A549 treated with Hydrocortisone at 1 μM for 4 hours (cell line): ENCODE measurements around the gene MEOX1. TPM values are rescaled to one million over a fixed set of nuclear protein-coding genes. Genes with fewer than 3 reads are reported as not detected.

Experiments
- total RNA-seq: library from RNA; stranded (reverse); fragments of 200-300 nt; extraction: Qiagen RNA extraction; gene quantifications from 5 replicates; pipeline ENCODE4 v1.2.3, GENCODE V29; 2022

Gene MEOX1
- not detected in 5 replicates for total RNA-seq

GRCh38 chr17:43661699-43662412, at the start of gene MEOX1:
Gene MEOX1 (minus strand): TSS chr17:43661922. CDS start chr17:43661534, 388 bp downstream.

Other genes starting within 250 kb of the MEOX1 start
- gene DHX8, start 177.9 kb downstream of the MEOX1 start, total RNA-seq = 38.7 to 42.9 TPM (median 41.0 TPM) in 5 replicates
- 54.5 to 64.7 TPM (median 61.4 TPM) in 5 replicates for gene ETV4, start 115.6 kb downstream of the MEOX1 start, total RNA-seq
- gene SOST, start 96.9 kb upstream of the MEOX1 start, total RNA-seq = not detected in 5 replicates
- gene DUSP3, start 117.1 kb upstream of the MEOX1 start, total RNA-seq = 59.7 to 67.0 TPM (median 62.4 TPM) in 5 replicates
- 0.02 to 0.03 TPM (median 0.03 TPM) in 3 of 5 replicates, not detected in the others for gene CFAP97D1, start 118.5 kb upstream of the MEOX1 start, total RNA-seq
- 13.7 to 18.8 TPM (median 15.6 TPM) in 5 replicates for gene MPP3, start 171.2 kb upstream of the MEOX1 start, total RNA-seq
- gene CD300LG, start 185.3 kb upstream of the MEOX1 start, total RNA-seq = not detected in 5 replicates
- gene MPP2, start 245.6 kb upstream of the MEOX1 start, total RNA-seq = 1.1 to 1.6 TPM (median 1.3 TPM) in 5 replicates